Measurements from ENCODE around the gene USP7. TPM values are rescaled to one million over a fixed set of nuclear protein-coding genes. Genes with fewer than 3 reads are reported as not detected.

USP7 gene
- total and polyA plus RNA-seq, 8 donors, result 13.0 to 56.5 (median 39.8) TPM

DNA sequence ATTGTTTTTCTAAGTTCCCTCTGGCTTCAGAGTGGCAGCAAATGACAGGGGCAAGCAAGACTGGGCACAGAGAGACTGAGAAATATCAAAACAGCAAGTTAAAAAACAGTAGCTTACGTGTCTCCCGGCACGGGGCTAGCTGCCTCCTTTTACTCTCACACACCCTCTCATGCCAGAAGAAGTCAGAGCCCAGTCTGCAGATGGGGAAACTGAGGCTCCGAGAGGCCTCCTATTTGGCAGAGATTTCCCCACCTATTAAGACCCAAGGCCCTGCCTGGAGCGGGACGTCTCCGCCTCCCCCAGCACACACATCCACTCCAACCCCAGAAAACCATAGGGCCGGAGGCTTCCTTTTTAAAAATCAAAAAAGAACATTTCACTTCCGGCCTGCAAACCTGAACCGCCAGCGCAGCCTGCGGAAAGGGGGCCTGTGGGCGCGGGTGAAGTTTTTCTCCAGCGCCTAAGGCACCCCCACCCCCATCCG, 95.7 kb downstream of the USP7 start:
- Histone ChIP-seq H3K27me3 (no peaks in the 10 kb centered on the region), H3K4me3 (peak overlapping the region; percentile 57 to 87 (median 58)), H3K9me3 (no peaks in the 10 kb centered on the region), H3K36me3 (no peaks in the 10 kb centered on the region), H3K27ac (peak overlapping the region; percentile 57 to 90 (median 86)), H3K4me1 (peaks cover 11 to 51% (median 31%) of the 10 kb centered on the region in 3 donors)
- 1% methylated on average over 16 of the region's 16 CpGs for WGBS, 2 donors
- no peak for FAIRE-seq
- intact Hi-C loops (cut with DNase I), result no loop called here
- no peak for DNase-seq
- TF ChIP-seq, protein P1, sequence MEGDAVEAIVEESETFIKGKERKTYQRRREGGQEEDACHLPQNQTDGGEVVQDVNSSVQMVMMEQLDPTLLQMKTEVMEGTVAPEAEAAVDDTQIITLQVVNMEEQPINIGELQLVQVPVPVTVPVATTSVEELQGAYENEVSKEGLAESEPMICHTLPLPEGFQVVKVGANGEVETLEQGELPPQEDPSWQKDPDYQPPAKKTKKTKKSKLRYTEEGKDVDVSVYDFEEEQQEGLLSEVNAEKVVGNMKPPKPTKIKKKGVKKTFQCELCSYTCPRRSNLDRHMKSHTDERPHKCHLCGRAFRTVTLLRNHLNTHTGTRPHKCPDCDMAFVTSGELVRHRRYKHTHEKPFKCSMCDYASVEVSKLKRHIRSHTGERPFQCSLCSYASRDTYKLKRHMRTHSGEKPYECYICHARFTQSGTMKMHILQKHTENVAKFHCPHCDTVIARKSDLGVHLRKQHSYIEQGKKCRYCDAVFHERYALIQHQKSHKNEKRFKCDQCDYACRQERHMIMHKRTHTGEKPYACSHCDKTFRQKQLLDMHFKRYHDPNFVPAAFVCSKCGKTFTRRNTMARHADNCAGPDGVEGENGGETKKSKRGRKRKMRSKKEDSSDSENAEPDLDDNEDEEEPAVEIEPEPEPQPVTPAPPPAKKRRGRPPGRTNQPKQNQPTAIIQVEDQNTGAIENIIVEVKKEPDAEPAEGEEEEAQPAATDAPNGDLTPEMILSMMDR (IDR thresholded peaks at IDR 0.05), result no peak
- no peak for ATAC-seq

DNA sequence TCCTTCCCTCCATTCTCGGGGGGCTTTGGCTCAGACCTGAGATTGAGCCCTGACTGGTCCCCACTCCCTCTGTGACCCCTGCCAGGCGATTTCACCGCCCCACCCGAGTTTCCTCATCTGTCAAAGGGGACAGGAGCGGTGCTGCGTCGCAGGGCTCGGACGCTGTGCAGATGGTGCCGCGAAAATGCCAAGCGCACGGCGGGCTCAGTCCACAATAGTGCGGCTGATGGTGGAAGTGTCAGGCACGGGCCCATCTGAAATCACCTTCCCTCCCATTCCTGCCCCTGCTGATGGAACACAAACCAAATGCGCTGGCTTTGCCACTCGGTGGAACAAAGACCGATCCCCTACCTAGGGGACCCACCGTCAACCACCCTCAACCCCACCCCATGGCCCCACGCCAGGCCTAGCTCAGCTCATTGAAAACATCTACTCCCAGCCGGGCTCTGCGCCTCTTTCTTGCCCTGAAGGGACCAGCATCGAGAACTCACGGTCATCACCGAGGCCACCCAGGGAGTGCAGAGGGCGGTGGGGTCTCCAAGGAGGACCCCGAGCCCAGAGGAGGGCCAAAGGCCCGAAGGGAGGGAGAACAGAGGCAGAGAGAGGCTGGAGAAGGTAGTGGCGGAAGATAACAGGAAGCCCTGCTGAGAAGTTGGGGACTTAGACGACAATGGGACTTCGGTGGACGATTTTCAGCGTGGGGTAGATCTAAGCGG, 96.3 kb downstream of the USP7 start:
- DNase-seq, result peak in 5 of 6 donors; percentile 45 to 81 (median 74)
- 1 to 3% methylated on average over 35 of the region's 35 CpGs for WGBS, 2 donors
- FAIRE-seq, result no peak
- H3K9me3 ChIP-seq, result no peaks in the 10 kb centered on the region
- H3K27ac ChIP-seq, result peak overlapping the region; percentile 57 to 90 (median 86)
- H3K27me3 ChIP-seq, result no peaks in the 10 kb centered on the region
- H3K36me3 ChIP-seq, result no peaks in the 10 kb centered on the region
- peak overlapping the region; percentile 57 to 87 (median 58) for H3K4me3 ChIP-seq
- intact Hi-C loops (cut with DNase I), result no loop called here
- ATAC-seq, result no peak
- H3K4me1 ChIP-seq, result peaks cover 11 to 57% (median 31%) of the 10 kb centered on the region in 3 donors
- TF ChIP-seq, protein P1 (IDR thresholded peaks at IDR 0.05), result no peak

- 17 to 45% methylated on average over 13 to 16 of the region's 16 CpGs for WGBS, 2 donors
- TF ChIP-seq, protein P1 (IDR thresholded peaks at IDR 0.05), result no peak
- H3K27ac ChIP-seq, result peak overlapping the region; percentile 22 to 90 (median 73)
- no peaks in the 10 kb centered on the region for H3K36me3 ChIP-seq
- H3K4me3 ChIP-seq, result peak overlapping the region; percentile 57 to 87 (median 58)
- ATAC-seq (no peak), FAIRE-seq (no peak), DNase-seq (peak in 1 of 6 donors; percentile 83)
- peaks cover 11 to 63% (median 31%) of the 10 kb centered on the region in 3 donors for H3K4me1 ChIP-seq
- no peaks in the 10 kb centered on the region for H3K9me3 ChIP-seq
- H3K27me3 ChIP-seq, result no peaks in the 10 kb centered on the region
- intact Hi-C loops (cut with DNase I), result no loop called here
Measured at GRCh38 chr16:8866884-8867215, 96.9 kb downstream of the USP7 start.

DNA sequence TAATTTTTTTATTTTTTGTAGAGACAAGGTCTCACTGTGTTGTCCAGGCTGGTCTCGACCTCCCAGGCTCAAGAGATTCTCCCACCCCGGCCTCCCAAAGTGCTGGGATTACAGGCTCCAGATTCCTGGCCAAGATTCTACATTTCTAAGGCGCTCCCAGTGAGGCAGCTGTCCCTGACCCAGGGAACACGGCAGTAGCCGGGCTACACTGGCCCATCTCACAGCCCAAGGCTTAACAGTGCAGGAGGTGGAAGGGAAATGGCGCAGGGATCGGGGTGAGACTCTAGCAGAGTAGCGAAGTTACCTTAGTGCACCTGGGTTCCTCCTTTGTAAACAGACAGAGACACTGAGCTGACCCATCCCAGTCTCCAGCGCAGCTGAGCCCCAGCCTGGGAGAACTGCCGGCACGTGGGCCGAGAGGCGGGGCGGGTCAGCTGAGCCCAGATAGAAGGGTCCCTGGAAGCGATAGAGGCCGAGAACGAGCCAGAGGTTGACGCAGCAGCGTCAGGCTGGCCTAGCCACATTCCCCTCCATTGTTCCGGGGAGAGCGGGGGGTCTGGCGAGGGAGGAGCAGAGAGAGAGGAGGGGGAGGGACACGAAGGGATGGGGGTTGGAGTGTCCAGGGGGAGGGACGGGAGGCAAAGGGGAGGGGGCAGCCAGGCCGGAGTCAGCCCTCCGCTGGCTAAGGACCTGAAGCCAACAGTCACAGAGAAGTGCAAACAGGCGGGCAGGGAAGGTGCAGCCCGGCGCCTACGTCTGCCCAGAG, 97.4 kb downstream of the USP7 start:
- Histone ChIP-seq H3K9me3 (no peaks in the 10 kb centered on the region), H3K4me3 (peak overlapping the region; percentile 57 to 87 (median 58)), H3K27me3 (no peaks in the 10 kb centered on the region), H3K36me3 (no peaks in the 10 kb centered on the region), H3K27ac (peak overlapping the region; percentile 22 to 90 (median 73)), H3K4me1 (peaks cover 11 to 67% (median 31%) of the 10 kb centered on the region in 3 donors)
- intact Hi-C loops (cut with DNase I), result no loop called here
- TF ChIP-seq, protein P1 (IDR thresholded peaks at IDR 0.05), result no peak
- no peak for ATAC-seq
- DNase-seq, result peak in 2 of 6 donors; percentile 36 to 73
- WGBS, 2 donors, result 11 to 16% methylated on average over 30 of the region's 30 CpGs
- no peak for FAIRE-seq
